Fibroblast of villous mesenchyme (primary cell): Measurements from ENCODE around the gene ADCY9. TPM values are rescaled to one million over a fixed set of nuclear protein-coding genes. Genes with fewer than 3 reads are reported as not detected.

ENCODE experiments used
- DNase-seq: peaks from one replicate; pipeline ENCODE4 v3.0.0-alpha.2; 2010; ENCODE audit warnings: low read depth
- H3K4me3 ChIP-seq: 2 replicates; pipeline ENCODE4 v1.5.1; 2011; ENCODE audit warnings: low read depth, mild to moderate bottlenecking, low read length
- total RNA-seq: library from RNA; depleted of rRNA; stranded (reverse); fragments of >200 nt; gene quantifications from 2 replicates; pipeline ENCODE4 v1.2.3, GENCODE V29; 2012
- TF ChIP-seq, protein P1 (sequence below): IDR thresholded peaks from 2 replicates; pipeline ENCODE4 v1.5.1; 2012; ENCODE audit warnings: low read depth, mild to moderate bottlenecking, low read length; ENCODE audit not compliant: insufficient read depth

The ADCY9 gene
- total RNA-seq, 1 donor, result 38.0 TPM

DNA sequence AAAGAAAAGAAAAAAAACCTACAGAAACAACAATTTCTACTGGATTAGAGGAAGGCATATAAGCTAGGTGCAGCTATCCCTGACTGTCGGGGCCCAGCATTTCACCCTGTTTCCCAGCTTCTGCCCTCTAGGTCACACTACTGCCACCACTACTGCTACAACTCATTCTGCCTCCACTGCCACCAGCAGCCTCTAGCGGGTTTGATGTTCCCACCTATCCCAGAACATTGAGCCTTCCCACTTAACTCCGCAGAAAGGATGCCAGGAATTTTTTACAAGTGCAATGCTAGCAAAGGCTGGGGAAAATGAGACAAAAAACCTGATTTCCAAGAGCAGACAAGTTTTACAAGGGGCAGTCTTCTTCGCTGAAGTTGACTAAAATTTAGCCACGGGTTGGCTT, 10.4 kb downstream of the ADCY9 start:
- no peak overlapping the region for H3K4me3 ChIP-seq
- TF ChIP-seq, protein P1, sequence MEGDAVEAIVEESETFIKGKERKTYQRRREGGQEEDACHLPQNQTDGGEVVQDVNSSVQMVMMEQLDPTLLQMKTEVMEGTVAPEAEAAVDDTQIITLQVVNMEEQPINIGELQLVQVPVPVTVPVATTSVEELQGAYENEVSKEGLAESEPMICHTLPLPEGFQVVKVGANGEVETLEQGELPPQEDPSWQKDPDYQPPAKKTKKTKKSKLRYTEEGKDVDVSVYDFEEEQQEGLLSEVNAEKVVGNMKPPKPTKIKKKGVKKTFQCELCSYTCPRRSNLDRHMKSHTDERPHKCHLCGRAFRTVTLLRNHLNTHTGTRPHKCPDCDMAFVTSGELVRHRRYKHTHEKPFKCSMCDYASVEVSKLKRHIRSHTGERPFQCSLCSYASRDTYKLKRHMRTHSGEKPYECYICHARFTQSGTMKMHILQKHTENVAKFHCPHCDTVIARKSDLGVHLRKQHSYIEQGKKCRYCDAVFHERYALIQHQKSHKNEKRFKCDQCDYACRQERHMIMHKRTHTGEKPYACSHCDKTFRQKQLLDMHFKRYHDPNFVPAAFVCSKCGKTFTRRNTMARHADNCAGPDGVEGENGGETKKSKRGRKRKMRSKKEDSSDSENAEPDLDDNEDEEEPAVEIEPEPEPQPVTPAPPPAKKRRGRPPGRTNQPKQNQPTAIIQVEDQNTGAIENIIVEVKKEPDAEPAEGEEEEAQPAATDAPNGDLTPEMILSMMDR, result no peak
- DNase-seq, result no peak

DNA sequence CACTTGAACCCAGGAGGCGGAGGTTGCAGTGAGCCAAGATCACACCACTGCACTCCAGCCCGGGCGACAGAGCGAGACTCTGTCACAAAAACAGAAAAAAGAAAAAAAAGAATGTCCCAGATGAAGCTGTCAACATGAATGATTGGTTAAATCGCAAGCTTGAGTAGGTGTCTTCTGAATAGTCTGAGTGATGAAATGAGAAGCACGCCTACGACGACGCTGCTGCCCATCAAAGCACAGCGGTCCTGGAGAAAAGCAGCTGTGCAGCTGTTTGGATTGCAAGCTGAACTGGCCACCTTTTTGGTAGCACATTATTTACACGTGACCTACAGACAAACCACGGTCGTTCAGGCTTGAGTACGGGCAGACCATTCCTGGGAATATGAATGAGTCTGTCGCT, 12.5 kb downstream of the ADCY9 start:
- TF ChIP-seq, protein P1, result no peak
- no peak for DNase-seq
- H3K4me3 ChIP-seq, result no peak overlapping the region

DNA sequence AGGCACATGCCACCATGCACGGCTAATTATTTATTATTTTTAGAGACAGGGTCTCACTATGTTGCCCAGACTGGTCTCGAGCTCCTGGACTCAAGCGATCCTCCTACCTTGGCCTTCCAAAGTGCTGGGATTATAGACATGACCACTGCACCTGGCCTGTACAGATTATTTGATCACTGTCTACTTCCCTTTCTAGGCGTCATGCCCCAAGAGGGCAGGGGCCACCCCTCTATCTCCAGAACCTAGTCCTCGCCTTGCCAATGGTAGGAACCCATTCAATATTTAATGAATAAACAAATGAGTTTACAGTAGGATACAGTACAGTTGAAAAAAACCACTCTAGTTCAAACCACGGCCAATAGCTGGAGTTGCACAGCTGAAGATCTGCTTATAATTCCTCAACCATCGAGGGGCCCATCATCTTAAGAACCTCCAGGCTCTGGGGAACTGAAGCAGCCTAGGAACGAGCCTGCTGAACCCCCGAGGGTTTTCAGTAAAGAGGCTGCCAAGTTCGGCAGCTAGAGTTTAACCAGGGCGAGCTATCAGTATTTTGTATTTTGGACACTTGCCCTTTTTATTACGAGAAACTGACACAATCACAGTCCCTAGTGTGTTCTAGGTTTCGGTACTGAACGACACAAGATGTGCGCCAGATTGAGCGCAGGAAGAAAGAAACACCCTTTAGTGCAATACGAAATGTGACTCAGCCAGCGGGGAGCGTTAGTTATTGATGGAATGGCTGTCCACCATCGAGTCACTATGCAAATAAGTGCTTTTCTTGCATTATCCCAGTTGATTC, 14.6 kb downstream of the ADCY9 start:
- DNase-seq, result no peak
- TF ChIP-seq, protein P1, result no peak
- no peak overlapping the region for H3K4me3 ChIP-seq

DNA sequence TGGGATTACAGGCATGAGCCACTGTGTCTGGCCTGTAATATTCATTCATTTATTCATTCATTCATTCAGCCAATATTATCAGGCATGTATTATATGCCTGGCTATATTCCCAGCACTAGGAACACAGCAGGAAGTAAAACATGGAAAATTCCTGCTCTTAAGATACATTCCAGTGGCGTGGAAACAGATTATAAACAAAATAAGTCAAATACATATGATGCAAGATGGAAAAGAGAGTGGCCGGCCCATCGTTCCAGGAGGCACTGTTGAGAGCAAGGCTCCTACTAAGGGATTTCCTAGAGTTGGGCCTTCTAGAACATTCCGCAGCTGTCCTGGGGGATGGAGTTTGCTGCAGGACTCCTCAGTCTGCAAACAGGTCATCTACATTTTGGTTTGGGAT, 17.7 kb downstream of the ADCY9 start:
- DNase-seq, result peak; percentile 82
- no peak overlapping the region for H3K4me3 ChIP-seq
- TF ChIP-seq, protein P1, result no peak

DNA sequence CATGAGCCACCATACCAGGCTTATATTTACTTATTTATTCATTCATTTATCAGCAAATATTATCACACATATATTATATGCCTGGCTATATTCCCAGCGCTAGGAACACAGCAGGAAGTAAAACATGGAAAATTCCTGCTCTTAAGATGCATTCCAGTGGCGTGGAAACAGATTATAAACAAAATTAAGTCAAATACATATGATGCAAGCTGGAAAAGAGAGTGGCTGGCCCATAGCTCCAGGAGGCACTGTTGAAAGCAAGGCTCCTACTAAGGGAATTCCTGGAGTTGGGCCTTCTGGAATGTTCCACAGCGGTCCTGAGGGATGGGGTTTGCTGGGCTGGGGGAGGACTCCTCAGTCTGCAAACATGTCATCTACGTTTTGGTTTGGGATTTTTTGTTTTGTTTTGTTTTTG, 18.4 kb downstream of the ADCY9 start:
- peak; percentile 94 for DNase-seq
- no peak overlapping the region for H3K4me3 ChIP-seq

DNA sequence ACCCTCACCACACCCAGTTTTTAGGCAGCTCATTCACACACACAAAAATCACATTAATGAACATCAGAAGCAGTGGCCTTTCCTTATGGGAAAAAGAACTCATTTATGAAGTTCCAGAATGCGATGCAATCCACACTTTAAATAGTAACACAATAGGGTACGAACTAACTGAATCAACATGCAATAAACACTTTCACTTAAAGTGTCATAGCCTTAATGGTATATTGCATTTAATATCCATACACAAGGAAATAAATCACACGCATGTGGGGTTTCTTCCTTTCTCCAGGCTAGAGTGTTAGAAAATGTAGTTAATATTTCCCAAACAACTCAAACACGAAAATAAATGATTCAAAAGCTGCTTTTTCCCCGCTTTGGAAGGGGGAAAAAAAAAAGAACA, 19.7 kb downstream of the ADCY9 start:
- TF ChIP-seq, protein P1, result no peak
- DNase-seq, result no peak
- no peak overlapping the region for H3K4me3 ChIP-seq

More for the DNA sequence above, 18.4 kb downstream of the ADCY9 start:
- TF ChIP-seq, protein P1, result no peak
